Measurements from ENCODE around the gene CNPY1.
"Not testable (repeated sequence)": the region's sequence is repeated elsewhere in the genome, so short reads cannot be mapped to it uniquely, and the experiment has no call there.

CNPY1 gene

DNA sequence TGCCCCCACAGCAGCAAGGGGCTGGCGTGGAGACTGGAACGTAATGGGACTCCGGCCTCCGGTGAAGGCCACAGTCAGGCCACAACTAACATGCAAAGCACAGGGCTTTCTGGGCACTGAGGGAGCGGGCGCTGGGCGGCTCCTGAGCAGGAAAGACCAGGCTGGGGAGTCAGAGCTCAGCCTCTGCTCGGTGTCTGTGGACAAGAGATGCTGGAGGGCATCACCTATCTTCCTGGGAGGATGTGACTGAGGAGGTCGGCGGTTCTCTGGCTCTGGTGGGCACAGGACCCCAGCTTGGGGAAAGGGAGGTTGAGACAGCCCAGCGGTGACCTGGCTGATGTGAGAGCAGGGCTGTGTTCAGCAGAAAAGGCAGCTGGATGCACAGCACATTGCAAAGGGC, 11.7 kb downstream of the CNPY1 start:
- no peak for DNase-seq (ENCODE audit: low read depth in 1 of 2, low spot score in 1 of 2)

GRCh38 chr7:155533827-155534690, 12.3 kb downstream of the CNPY1 start:
- DNase-seq (ENCODE audit: low read depth in 1 of 2, low spot score in 1 of 2), result no peak

DNA sequence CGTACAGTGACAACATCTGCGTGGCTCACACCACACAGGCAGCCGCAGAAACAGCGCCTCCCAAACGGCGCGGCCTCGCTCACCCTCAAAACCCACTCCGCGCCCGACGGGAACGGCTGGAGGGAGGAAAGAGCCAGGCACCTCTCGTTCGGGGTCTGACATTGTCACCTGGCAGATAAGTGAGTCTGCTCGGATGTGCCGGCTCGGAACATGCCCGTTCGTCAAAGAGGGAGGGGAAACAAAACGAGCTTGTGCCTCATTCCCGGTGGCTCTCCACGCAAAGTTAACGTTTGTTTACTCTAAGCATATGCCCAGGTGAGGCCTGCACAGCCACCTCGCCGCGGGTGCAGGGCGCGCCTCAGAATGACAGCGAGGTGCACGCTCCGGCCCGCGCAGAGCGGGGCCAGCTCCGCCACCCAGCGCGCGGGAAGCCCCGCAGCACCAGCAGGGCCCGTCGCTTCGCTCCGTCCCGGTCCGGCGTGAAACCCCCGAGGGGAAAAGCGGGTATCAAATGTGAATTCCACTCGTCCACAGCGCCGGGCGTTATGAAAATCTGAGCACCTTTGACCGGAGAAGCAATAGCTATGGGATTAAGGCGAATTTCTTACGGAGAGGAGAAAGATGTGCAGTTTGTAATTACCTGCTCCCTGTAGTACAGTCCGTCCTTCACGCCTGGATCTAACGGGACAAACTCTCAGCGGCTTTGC, 13.1 kb downstream of the CNPY1 start:
- DNase-seq (ENCODE audit: low read depth in 1 of 2, low spot score in 1 of 2), result no peak

DNA sequence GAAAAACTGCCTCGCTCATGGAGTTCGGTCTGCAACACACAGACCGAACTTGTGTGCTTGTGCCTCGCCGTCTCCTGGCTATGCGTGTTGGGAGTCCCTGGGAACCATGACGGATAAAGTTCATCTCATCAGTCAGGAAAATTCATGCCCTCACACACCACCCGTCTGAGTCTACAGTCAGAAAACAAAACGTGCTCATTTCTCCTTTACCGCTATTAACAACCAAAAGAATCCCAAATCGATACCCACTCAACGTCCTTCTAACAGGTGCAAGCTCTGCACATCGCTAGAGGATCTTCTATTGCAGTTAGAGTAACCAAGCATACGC, 13.6 kb downstream of the CNPY1 start:
- DNase-seq (ENCODE audit: low read depth in 1 of 2, low spot score in 1 of 2), result no peak

GRCh38 chr7:155531681-155532080, 14.7 kb downstream of the CNPY1 start:
- no peak for DNase-seq (ENCODE audit: low read depth in 1 of 2, low spot score in 1 of 2)

- DNase-seq (ENCODE audit: low read depth in 1 of 2, low spot score in 1 of 2), result no peak
Observed at GRCh38 chr7:155530601-155531000, 15.8 kb downstream of the CNPY1 start.

DNA sequence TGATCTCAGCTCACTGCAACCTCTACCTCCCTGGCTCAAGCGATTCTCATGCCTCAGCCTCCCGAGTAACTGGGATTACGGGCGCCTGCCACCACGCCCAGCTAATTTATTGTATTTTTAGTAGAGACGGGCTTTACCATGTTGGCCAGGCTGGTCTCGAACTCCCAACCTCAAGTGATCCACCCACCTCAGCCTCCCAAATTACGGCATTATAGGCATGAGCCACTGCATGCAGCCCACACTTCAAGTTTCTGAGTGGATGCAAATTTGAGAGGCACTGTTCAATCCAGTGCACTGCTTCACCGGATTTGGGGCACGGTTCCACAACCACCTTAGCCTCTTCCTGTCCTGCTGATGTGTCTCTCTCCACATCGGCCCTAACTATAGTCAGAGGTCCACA, 16.5 kb downstream of the CNPY1 start:
- DNase-seq (ENCODE audit: low read depth in 1 of 2, low spot score in 1 of 2), result no peak

DNA sequence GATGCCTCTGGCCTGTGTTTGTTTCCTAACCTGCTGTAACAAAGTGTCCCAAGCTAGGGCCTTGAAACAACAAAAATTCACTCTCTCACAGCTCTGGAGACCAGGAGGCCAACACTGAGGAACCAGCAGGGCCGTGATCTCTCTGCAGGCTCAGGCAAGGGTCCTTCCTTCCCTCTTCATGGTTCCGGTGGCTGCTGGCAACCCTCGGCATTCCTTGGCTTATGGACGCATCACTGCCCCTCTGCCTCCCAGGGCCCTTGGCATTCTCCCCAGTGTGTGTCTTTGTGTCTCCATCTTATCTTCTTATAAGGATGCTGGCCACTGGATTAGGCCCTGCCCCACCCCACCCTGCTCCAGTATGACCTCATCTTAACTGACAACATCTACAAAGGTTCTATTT, 17.0 kb downstream of the CNPY1 start:
- DNase-seq (ENCODE audit: low read depth in 1 of 2, low spot score in 1 of 2), result no peak

GRCh38 chr7:155527664-155528063, 18.7 kb downstream of the CNPY1 start:
- no peak for DNase-seq (ENCODE audit: low read depth in 1 of 2, low spot score in 1 of 2)

GRCh38 chr7:155526225-155526624, 20.1 kb downstream of the CNPY1 start:
- no peak for DNase-seq (ENCODE audit: low read depth in 1 of 2, low spot score in 1 of 2)

DNA sequence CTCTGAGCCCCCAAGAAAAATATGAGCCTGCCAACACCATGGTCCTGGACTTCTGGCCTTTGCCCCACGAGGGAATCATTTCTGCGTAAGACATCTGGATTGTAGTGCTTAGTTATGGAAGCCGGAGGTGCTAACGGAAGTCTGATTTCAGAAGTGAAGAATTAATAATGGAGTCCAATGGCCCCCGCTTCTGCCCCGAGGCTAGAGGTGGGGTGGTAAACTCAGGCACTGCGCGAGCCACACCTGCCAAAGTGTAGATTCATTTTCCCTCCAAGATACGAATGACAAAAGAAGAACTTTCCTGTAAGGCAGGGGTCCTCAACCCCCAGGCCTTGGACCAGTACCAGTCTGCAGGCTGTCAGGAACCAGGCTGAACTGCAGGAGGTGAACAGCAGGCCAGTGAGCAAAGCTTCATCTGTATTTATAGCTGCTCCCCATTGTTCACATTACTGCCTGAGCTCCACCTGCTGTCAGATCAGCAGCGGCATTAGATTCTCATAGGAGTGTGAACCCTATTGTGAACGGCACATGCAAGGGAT, 22.3 kb downstream of the CNPY1 start:
- DNase-seq (ENCODE audit: low read depth in 1 of 2, low spot score in 1 of 2), result no peak

DNA sequence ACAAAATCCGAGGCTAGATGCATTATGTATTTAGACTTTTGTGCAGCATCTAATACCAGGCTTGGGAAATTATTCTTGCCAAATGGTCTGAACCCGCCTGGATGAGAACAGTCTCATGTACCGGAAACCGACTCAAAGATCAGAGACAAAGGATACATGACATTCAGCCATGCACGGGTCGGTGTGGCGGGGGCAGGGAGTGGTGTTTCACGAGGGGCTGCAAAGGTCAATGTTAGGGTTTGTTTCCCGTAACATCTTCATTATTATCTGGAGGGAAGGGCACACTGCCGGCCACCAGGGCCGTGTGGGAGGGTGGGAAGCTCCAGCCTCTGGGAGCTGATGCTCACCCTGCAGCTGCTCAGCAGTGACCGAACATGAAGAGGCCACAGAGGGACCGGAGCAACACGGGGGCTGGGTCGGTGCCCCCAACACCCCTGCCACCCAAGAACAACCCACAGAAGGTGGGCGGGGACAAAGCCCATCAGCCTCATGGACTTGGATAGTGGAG, 23.1 kb downstream of the CNPY1 start:
- no peak for DNase-seq (ENCODE audit: low read depth in 1 of 2, low spot score in 1 of 2)

DNA sequence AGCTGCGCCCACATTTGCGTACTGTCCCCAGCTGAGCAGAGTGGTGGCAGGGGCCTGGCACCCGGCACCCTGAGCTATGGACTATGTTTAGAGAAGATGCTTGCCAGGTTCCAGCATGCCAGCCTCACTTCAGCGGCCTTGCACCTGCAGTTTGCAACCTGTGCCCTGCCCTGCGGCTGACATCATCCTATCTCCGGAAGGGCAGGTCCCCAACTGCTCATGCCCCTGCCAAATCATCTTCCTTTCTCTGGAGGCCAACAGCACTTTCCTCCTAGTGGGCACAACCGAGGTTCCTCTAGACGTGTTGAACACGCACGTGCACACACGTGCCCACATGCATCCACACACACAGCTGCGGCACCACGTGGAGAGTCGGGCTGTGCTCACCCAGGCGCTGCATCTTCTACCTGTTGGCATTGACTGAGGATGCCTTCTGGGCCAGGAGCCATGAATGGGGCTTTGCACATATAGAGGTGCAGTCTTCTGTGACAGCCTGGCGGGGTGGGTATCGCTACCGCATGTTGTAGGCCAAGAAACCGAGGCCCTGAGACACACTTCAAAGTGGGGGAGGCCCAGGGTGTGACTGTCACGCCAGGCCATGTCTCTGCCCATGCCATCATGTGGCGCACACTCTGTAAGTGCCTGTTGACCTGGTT, 24.5 kb downstream of the CNPY1 start:
- no peak for DNase-seq (ENCODE audit: low read depth in 1 of 2, low spot score in 1 of 2)

DNA sequence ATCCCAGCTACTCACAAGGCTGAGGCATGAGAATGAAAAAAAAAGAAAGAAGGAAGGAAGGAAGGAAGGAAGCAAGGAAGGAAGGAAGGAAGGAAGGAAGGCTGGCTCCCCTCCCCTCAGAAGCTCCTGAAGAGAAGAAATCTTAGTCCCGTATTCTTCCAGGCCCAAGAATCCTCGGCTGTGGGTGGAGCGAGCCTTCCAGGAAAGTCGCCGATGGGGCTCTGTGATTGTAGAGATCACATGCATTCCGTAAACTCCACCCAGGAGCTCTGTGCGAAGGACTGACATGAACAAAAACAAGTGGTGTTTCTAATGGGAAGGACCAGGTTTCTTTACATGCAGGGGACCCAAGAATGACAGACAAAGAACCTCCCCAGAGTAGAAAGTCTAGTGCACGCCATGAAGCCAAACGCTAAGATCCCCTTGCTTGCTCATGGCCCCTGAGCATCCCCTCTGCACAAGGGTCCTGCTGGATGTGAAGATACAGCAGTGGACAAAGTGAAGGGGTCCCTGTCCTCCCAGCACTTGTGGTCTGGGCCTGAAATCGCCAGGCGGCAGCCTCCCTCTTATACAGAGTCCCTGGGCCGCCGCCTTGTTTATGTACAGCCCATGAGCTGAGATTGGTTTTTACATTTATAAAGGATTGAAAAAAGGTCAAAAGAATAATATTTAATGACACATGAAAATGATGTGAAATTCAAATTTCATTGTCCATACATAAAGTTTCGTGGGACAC, 25.2 kb downstream of the CNPY1 start:
- no peak for DNase-seq (ENCODE audit: low read depth in 1 of 2, low spot score in 1 of 2)

DNA sequence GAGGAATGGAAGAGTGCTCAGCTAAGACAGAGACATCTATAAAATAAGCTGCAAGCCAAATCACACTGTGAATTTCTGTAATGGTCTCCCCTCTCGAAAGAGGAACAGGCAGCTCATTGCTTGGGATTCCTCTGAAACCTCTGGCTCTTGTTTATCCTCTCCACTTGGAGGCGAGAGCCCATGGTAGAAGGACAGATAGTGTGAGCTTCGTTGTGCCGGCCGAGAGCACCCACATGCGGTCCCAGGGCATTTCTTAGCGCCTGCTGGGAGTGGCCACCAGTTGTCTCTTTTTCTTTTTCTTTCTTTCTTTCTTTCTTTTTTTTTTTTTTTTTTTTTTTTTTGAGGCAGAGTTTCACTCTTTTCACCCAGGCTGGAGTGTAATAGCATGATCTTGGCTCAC, 26.2 kb downstream of the CNPY1 start:
- no peak for DNase-seq (ENCODE audit: low read depth in 1 of 2, low spot score in 1 of 2)

- not testable (repeated sequence) for DNase-seq (ENCODE audit: low read depth in 1 of 2, low spot score in 1 of 2)
Observed at GRCh38 chr7:155519358-155519757, 27.0 kb downstream of the CNPY1 start.

DNA sequence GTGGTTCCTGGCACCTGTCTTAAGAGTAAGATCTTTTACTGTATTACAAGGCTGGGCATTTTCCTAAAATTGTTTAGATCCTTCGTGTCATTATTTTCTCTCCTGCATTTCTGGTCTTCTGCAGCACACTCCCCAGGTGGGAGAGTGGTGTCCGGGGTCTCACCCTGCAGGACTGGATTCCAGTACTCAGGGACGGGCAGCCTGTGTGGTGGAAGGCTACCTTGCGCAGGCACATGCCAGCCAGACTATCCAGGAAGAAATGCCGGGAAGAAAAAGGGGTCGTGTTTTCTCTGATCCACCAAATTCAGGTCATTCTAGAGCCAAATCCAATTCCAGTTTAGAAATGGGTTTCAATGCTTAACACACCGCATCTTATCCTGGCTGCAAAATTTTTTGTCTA, 27.7 kb downstream of the CNPY1 start:
- no peak for DNase-seq (ENCODE audit: low read depth in 1 of 2, low spot score in 1 of 2)

DNA sequence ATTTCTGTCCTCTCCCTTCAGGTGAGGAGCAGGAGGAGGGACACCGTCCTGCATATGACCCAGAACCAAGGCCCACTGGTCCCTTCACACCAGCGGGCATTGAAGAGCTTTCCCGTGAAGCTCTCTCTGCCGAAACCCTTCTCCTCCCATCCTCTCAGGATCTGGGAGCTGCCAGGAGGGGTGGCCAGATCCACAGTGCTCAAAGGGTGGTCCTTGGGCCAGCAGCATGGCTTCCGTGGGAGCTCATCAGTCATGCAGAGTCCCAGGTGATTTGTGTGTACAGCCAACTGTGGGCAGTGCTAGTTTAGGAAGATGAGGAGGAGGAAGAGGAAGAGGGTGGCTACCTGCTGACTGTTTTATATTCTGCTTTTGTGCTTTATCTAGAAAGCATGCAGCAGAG, 28.4 kb downstream of the CNPY1 start:
- no peak for DNase-seq (ENCODE audit: low read depth in 1 of 2, low spot score in 1 of 2)

DNA sequence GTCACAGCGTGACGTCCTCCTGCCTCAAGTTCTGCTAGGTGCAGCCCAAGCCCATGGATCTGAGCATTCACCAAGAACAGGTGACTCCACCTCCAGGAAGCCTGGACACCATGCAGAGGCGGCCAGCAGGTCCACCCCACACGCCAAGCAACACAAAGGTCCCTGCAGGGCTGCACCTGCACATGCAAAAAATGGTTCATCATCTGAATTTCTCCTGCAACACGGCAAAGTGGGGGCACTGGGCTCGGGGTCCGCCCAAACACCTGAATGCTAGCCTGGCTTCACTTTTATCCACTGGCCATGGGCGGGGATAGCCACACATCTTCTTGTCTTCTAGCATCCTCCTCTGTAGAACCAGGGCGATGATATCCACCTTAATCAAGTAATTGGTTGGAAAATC, 28.9 kb downstream of the CNPY1 start:
- no peak for DNase-seq (ENCODE audit: low read depth in 1 of 2, low spot score in 1 of 2)

DNA sequence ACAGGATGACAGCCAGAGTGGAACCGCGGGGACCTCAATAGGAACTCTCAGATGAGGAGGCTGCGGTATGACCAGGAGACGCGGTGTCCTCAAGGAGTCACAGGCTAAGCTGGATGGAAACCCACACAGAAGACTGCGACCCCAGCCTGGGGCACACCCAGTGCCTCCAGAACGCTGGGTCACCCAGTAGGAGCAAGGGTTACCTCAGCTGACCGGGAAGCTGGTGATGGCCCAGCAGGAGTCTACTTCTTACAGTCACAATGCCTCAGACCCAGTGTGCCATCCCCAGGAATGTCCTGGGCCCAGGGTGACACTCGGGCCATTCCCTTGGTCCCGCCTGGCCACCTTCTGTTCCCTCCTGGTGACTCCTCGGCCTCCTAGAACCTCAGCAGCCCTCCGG, 29.9 kb downstream of the CNPY1 start:
- DNase-seq (ENCODE audit: low read depth in 1 of 2, low spot score in 1 of 2), result no peak

GRCh38 chr7:155515318-155515717, 31.0 kb downstream of the CNPY1 start:
- no peak for DNase-seq (ENCODE audit: low read depth in 1 of 2, low spot score in 1 of 2)

All from activated CD4-positive, alpha-beta T cell treated with anti-CD3 and anti-CD28 coated beads, Interleukin-2, amount 50 U/mL, for 24 hours (primary cell).